HepG2 (cell line): ENCODE results near the gene PKMYT1. TPM values are rescaled to one million over a fixed set of nuclear protein-coding genes. Genes with fewer than 3 reads are reported as not detected.

Source experiments
- CREM ChIP-seq, 2 experiments: sonication (generic) in 1 of 2; formaldehyde crosslinking in 1 of 2; IDR thresholded peaks; 2 replicates each; pipeline versions ENCODE4 v1.4.0 to v1.6.1; 2016 to 2020; ENCODE audit warnings: antibody characterized with exemption in 1 of 2, mild to moderate bottlenecking in 1 of 2, missing genetic modification reagents in 1 of 2
- FOSL2 ChIP-seq: sonication (generic); formaldehyde crosslinking; IDR thresholded peaks from 2 replicates; pipeline ENCODE4 v1.4.0; 2020; ENCODE audit warnings: missing genetic modification reagents
- HIC2 ChIP-seq: sonication (generic); formaldehyde crosslinking; IDR thresholded peaks from 2 replicates; pipeline ENCODE4 v1.9.0; 2022; ENCODE audit warnings: low read depth, missing genetic modification reagents
- HMGXB4 ChIP-seq, 2 experiments: sonication (generic) in 1 of 2; formaldehyde crosslinking in 1 of 2; IDR thresholded peaks; 2 replicates each; pipeline versions ENCODE4 v1.4.0 to v1.6.1; 2018 to 2020; ENCODE audit warnings: missing genetic modification reagents in 2 of 2, borderline replicate concordance in 1 of 2, low read depth in 1 of 2, mild to moderate bottlenecking in 1 of 2, missing biosample characterization in 1 of 2
- KMT2B ChIP-seq: IDR thresholded peaks from 2 replicates; pipeline ENCODE4 v1.6.1; 2016; ENCODE audit warnings: missing genetic modification reagents, missing compliant biosample characterization
- LCORL ChIP-seq, 2 experiments: fragments of 450-650 bp in 1 of 2; sonication (generic) in 1 of 2; formaldehyde crosslinking in 1 of 2; IDR thresholded peaks; 2 replicates each; pipeline versions ENCODE4 v1.5.0 to v1.6.1; 2017 to 2020; ENCODE audit warnings: antibody characterized with exemption in 1 of 2, missing genetic modification reagents in 1 of 2
- MLLT10 ChIP-seq: sonication (generic); formaldehyde crosslinking; IDR thresholded peaks from 2 replicates; pipeline ENCODE4 v1.4.0; 2020; ENCODE audit warnings: missing genetic modification reagents
- NR2F6 ChIP-seq, 2 experiments: IDR thresholded peaks; 2 replicates each; pipeline ENCODE4 v1.6.1; 2016; ENCODE audit warnings: antibody characterized with exemption in 1 of 2, mild to moderate bottlenecking in 1 of 2
- PTBP1 ChIP-seq: fragments of 200-400 bp; formaldehyde crosslinking; IDR thresholded peaks from 2 replicates; pipeline ENCODE4 v1.6.1; 2018; ENCODE audit warnings: low read length, low read depth; ENCODE audit not compliant: poor library complexity, severe bottlenecking
- RERE ChIP-seq: IDR thresholded peaks from 2 replicates; pipeline ENCODE4 v1.6.1; 2016; ENCODE audit warnings: low read depth, missing genetic modification reagents, missing compliant biosample characterization
- RXRA ChIP-seq: sonication (generic); formaldehyde crosslinking; IDR thresholded peaks from 2 replicates; pipeline ENCODE4 v1.5.1; 2020; ENCODE audit warnings: missing genetic modification reagents
- SALL1 ChIP-seq: sonication (generic); formaldehyde crosslinking; IDR thresholded peaks from 2 replicates; pipeline ENCODE4 v1.8.0; 2022; ENCODE audit warnings: mild to moderate bottlenecking, missing genetic modification reagents
- THAP7 ChIP-seq: sonication (generic); formaldehyde crosslinking; IDR thresholded peaks from 2 replicates; pipeline ENCODE4 v1.8.1; 2023; ENCODE audit warnings: mild to moderate bottlenecking, missing genetic modification reagents
- ZBTB20 ChIP-seq: sonication (generic); formaldehyde crosslinking; IDR thresholded peaks from 2 replicates; pipeline ENCODE4 v1.8.1; 2023; ENCODE audit warnings: missing genetic modification reagents, low read depth, mild to moderate bottlenecking, borderline replicate concordance
- ZNF180 ChIP-seq: sonication (generic); formaldehyde crosslinking; IDR thresholded peaks from 2 replicates; pipeline ENCODE4 v1.4.0; 2020; ENCODE audit warnings: low read depth, missing genetic modification reagents, borderline replicate concordance
- ZNF382 ChIP-seq: sonication (generic); formaldehyde crosslinking; IDR thresholded peaks from 2 replicates; pipeline ENCODE4 v1.5.0; 2020; ENCODE audit warnings: missing genetic modification reagents, mild to moderate bottlenecking, borderline replicate concordance
- polyA plus RNA-seq, 8 experiments: library from polyadenylated mRNA; depleted of rRNA in 3 of 8; stranded (reverse) in 7 of 8; unstranded in 1 of 8; fragments of >200 nt; fragmentation: Illumina TruSeq in 4 of 8; extraction: Trizol in 4 of 8; gene quantifications; 2 replicates each; pipeline versions ENCODE4 v1.2.1 to v1.2.3, GENCODE V29; 2011 to 2016; ENCODE audit warnings: low read depth in 4 of 8, missing spikeins in 1 of 8, mixed read lengths in 1 of 8; ENCODE audit not compliant: insufficient read depth in 1 of 8
- total RNA-seq, 5 experiments: library from RNA; depleted of rRNA; stranded (reverse); fragments of >200 nt; fragmentation: Illumina TruSeq; extraction: Trizol; gene quantifications; 2 replicates each; pipeline ENCODE4 v1.2.3, GENCODE V29; 2016; ENCODE audit warnings: low read depth in 1 of 5

The PKMYT1 gene
- total and polyA plus RNA-seq, 2 of the 13 experiments (the other 11 are each of a cell fraction or from before 2014, with no cell fraction given), result 7.0 to 27.8 TPM

- TF ChIP-seq HIC2 (CRISPR knock-in tag) (peak; percentile 93), PTBP1 (no peak), CREM (IDR thresholded peaks at IDR 0.05) (peak; percentile 14; the same call in 1 of the 2 replicates), CREM (CRISPR knock-in tag; IDR thresholded peaks at IDR 0.05) (no peak), ZNF180 (CRISPR knock-in tag) (no peak), HMGXB4 (CRISPR knock-in tag; IDR thresholded peaks at IDR 0.05; ENCODE audit: borderline replicate concordance in 1 of 2, low read depth in 1 of 2) (no peak; a peak in 1 of 4 replicates), NR2F6 (IDR thresholded peaks at IDR 0.05) (no peak), NR2F6 (CRISPR knock-in tag; IDR thresholded peaks at IDR 0.05) (peak; percentile 56), SALL1 (CRISPR knock-in tag) (peak; percentile 33; the same call in 1 of the 2 replicates), LCORL (IDR thresholded peaks at IDR 0.05) (no peak), LCORL (CRISPR knock-in tag; IDR thresholded peaks at IDR 0.05) (peak; percentile 52; the same call in 1 of the 2 replicates), RERE (CRISPR knock-in tag) (no peak), ZNF382 (CRISPR knock-in tag) (no peak), MLLT10 (CRISPR knock-in tag) (no peak), THAP7 (no peak), RXRA (CRISPR knock-in tag) (no peak), FOSL2 (0 out of 2 replicates have a peak, but pooled peaks have one; percentile 44), ZBTB20 (no peak), KMT2B (CRISPR knock-in tag) (no peak)
Measured at GRCh38 chr16:3007059-3007956, 27.1 kb upstream of the PKMYT1 start (continued).
